ENCODE results near the gene CCK. TPM values are rescaled to one million over a fixed set of nuclear protein-coding genes. Genes with fewer than 3 reads are reported as not detected.

The CCK gene
- polyA plus RNA-seq, 1 donor from 2014 or later = not detected

DNA sequence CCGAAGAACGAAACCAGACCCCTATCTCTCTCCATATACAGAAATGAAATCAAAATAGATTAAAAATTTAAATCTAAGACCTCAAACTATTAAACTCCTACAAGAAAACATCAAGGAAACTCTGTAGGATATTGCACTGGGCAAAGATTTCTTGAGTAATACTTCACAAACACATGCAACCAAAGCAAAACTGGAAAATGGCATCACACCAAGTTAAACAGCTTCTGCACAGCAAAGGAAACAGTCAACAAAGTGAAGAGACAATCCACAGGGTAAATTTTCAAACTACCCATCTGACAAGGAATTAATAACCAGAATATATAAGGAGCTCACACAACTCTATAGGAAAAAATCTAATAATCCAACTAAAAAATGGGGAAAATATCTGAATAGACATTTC, 29.4 kb downstream of the CCK start:
- peaks cover 4% of the 10 kb centered on the region for H3K9me3 ChIP-seq (ENCODE audit: low read length)
- no peaks in the 10 kb centered on the region for H3K27me3 ChIP-seq (ENCODE audit: insufficient read depth, low read depth, low read length)
- no peaks in the 10 kb centered on the region for H3K79me2 ChIP-seq (replicated peaks; ENCODE audit: insufficient read depth, low read length)
- no peaks in the 10 kb centered on the region for H4K20me1 ChIP-seq (ENCODE audit: insufficient read depth)
- no peak overlapping the region for H3K4me2 ChIP-seq (ENCODE audit: low read length)
- no peak for TF ChIP-seq SMC3 (conservative IDR thresholded peaks at IDR 0.05; ENCODE audit: poor library complexity)
- TF ChIP-seq MXI1 (conservative IDR thresholded peaks at IDR 0.05; ENCODE audit: poor library complexity, severe bottlenecking) = no peak
- TF ChIP-seq EZH2 (IDR thresholded peaks at IDR 0.05; ENCODE audit: borderline replicate concordance, insufficient read depth, low read length, poor library complexity, severe bottlenecking) = no peak
- TF ChIP-seq TAF1 (IDR thresholded peaks at IDR 0.05; ENCODE audit: low read depth) = no peak
- no peak for TF ChIP-seq EP300 (conservative IDR thresholded peaks at IDR 0.05; ENCODE audit: poor library complexity, severe bottlenecking)
- TF ChIP-seq, protein P1, sequence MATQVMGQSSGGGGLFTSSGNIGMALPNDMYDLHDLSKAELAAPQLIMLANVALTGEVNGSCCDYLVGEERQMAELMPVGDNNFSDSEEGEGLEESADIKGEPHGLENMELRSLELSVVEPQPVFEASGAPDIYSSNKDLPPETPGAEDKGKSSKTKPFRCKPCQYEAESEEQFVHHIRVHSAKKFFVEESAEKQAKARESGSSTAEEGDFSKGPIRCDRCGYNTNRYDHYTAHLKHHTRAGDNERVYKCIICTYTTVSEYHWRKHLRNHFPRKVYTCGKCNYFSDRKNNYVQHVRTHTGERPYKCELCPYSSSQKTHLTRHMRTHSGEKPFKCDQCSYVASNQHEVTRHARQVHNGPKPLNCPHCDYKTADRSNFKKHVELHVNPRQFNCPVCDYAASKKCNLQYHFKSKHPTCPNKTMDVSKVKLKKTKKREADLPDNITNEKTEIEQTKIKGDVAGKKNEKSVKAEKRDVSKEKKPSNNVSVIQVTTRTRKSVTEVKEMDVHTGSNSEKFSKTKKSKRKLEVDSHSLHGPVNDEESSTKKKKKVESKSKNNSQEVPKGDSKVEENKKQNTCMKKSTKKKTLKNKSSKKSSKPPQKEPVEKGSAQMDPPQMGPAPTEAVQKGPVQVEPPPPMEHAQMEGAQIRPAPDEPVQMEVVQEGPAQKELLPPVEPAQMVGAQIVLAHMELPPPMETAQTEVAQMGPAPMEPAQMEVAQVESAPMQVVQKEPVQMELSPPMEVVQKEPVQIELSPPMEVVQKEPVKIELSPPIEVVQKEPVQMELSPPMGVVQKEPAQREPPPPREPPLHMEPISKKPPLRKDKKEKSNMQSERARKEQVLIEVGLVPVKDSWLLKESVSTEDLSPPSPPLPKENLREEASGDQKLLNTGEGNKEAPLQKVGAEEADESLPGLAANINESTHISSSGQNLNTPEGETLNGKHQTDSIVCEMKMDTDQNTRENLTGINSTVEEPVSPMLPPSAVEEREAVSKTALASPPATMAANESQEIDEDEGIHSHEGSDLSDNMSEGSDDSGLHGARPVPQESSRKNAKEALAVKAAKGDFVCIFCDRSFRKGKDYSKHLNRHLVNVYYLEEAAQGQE (IDR thresholded peaks at IDR 0.05; ENCODE audit: borderline replicate concordance) = no peak
- TF ChIP-seq, protein P2, sequence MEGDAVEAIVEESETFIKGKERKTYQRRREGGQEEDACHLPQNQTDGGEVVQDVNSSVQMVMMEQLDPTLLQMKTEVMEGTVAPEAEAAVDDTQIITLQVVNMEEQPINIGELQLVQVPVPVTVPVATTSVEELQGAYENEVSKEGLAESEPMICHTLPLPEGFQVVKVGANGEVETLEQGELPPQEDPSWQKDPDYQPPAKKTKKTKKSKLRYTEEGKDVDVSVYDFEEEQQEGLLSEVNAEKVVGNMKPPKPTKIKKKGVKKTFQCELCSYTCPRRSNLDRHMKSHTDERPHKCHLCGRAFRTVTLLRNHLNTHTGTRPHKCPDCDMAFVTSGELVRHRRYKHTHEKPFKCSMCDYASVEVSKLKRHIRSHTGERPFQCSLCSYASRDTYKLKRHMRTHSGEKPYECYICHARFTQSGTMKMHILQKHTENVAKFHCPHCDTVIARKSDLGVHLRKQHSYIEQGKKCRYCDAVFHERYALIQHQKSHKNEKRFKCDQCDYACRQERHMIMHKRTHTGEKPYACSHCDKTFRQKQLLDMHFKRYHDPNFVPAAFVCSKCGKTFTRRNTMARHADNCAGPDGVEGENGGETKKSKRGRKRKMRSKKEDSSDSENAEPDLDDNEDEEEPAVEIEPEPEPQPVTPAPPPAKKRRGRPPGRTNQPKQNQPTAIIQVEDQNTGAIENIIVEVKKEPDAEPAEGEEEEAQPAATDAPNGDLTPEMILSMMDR (IDR thresholded peaks at IDR 0.05; ENCODE audit: poor library complexity, severe bottlenecking) = no peak
- TF ChIP-seq POLR2AphosphoS5 (IDR thresholded peaks at IDR 0.05) = no peak
- no peak for TF ChIP-seq RAD21 (conservative IDR thresholded peaks at IDR 0.05)
- H2AFZ ChIP-seq (ENCODE audit: low read depth, low read length) = no peak overlapping the region
- H3K36me3 ChIP-seq (ENCODE audit: insufficient read depth, low read length) = no peaks in the 10 kb centered on the region
- H3K27ac ChIP-seq (ENCODE audit: low read length) = no peak overlapping the region
- H3K9ac ChIP-seq (ENCODE audit: low read length) = no peak overlapping the region
- H3K9me2 ChIP-seq (ENCODE audit: insufficient read depth, low read length) = no peaks in the 10 kb centered on the region
- no peaks in the 10 kb centered on the region for H3F3A ChIP-seq (ENCODE audit: insufficient read depth, low read length, poor library complexity, severe bottlenecking)
- H3K4me3 ChIP-seq (ENCODE audit: low read length) = no peak overlapping the region

DNA sequence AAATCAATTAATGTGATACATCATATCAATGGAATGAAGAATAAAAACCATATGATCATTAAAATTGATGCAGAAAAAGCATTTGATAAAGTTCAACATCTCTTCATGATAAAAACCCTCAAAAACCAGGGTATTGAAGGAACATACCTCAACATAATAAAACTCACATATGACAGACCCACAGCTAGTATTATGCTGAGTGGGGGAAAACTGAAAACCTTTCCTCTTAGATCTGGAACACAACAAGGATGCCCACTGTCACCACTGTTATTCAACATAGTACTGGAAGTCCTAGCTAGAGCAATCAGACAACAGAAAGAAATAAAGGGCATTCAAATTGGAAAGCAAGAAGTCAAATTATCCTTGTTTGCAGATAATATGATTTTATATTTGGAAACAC, 30.5 kb downstream of the CCK start:
- H3K79me2 ChIP-seq (replicated peaks; ENCODE audit: insufficient read depth, low read length) = no peaks in the 10 kb centered on the region
- no peak overlapping the region for H3K27ac ChIP-seq (ENCODE audit: low read length)
- H4K20me1 ChIP-seq (ENCODE audit: insufficient read depth) = no peaks in the 10 kb centered on the region
- no peak overlapping the region for H3K4me3 ChIP-seq (ENCODE audit: low read length)
- peaks cover 4% of the 10 kb centered on the region for H3K9me3 ChIP-seq (ENCODE audit: low read length)
- no peaks in the 10 kb centered on the region for H3K36me3 ChIP-seq (ENCODE audit: insufficient read depth, low read length)
- no peak overlapping the region for H2AFZ ChIP-seq (ENCODE audit: low read depth, low read length)
- no peaks in the 10 kb centered on the region for H3K27me3 ChIP-seq (ENCODE audit: insufficient read depth, low read depth, low read length)
- H3K9ac ChIP-seq (ENCODE audit: low read length) = no peak overlapping the region
- TF ChIP-seq, protein P2 (IDR thresholded peaks at IDR 0.05; ENCODE audit: poor library complexity, severe bottlenecking) = no peak
- TF ChIP-seq RAD21 (conservative IDR thresholded peaks at IDR 0.05) = no peak
- TF ChIP-seq EZH2 (IDR thresholded peaks at IDR 0.05; ENCODE audit: borderline replicate concordance, insufficient read depth, low read length, poor library complexity, severe bottlenecking) = no peak
- no peak for TF ChIP-seq SMC3 (conservative IDR thresholded peaks at IDR 0.05; ENCODE audit: poor library complexity)
- no peak for TF ChIP-seq EP300 (conservative IDR thresholded peaks at IDR 0.05; ENCODE audit: poor library complexity, severe bottlenecking)
- TF ChIP-seq, protein P1 (IDR thresholded peaks at IDR 0.05; ENCODE audit: borderline replicate concordance) = no peak
- TF ChIP-seq TAF1 (IDR thresholded peaks at IDR 0.05; ENCODE audit: low read depth) = no peak
- no peak for TF ChIP-seq MXI1 (conservative IDR thresholded peaks at IDR 0.05; ENCODE audit: poor library complexity, severe bottlenecking)
- TF ChIP-seq POLR2AphosphoS5 (IDR thresholded peaks at IDR 0.05) = no peak
- no peaks in the 10 kb centered on the region for H3F3A ChIP-seq (ENCODE audit: insufficient read depth, low read length, poor library complexity, severe bottlenecking)
- H3K4me2 ChIP-seq (ENCODE audit: low read length) = no peak overlapping the region
- H3K9me2 ChIP-seq (ENCODE audit: insufficient read depth, low read length) = no peaks in the 10 kb centered on the region
